ENCODE data around the gene ZNF853.

Gene ZNF853

GRCh38 chr7:6643915-6644625 is 28.7 kb downstream of the ZNF853 start:
- no peak for DNase-seq (ENCODE audit: low read depth)
- H3K4me3 ChIP-seq (ENCODE audit: low read depth, low read length): no peak overlapping the region
- no peak for TF ChIP-seq CTCF (IDR thresholded peaks at IDR 0.05; ENCODE audit: control insufficient read depth, extremely low read depth, insufficient read depth)

GRCh38 chr7:6644728-6645127 is 29.3 kb downstream of the ZNF853 start:
- no peak for DNase-seq (ENCODE audit: low read depth)
- H3K4me3 ChIP-seq (ENCODE audit: low read depth, low read length): no peak overlapping the region
- TF ChIP-seq CTCF (IDR thresholded peaks at IDR 0.05; ENCODE audit: control insufficient read depth, extremely low read depth, insufficient read depth): no peak

- DNase-seq (ENCODE audit: low read depth): no peak
- H3K4me3 ChIP-seq (ENCODE audit: low read depth, low read length): no peak overlapping the region
- TF ChIP-seq CTCF (IDR thresholded peaks at IDR 0.05; ENCODE audit: control insufficient read depth, extremely low read depth, insufficient read depth): no peak
Measured at GRCh38 chr7:6646465-6646864, 31.1 kb downstream of the ZNF853 start.

GRCh38 chr7:6647080-6647479 is 31.7 kb downstream of the ZNF853 start:
- no peak overlapping the region for H3K4me3 ChIP-seq (ENCODE audit: low read depth, low read length)
- no peak for TF ChIP-seq CTCF (IDR thresholded peaks at IDR 0.05; ENCODE audit: control insufficient read depth, extremely low read depth, insufficient read depth)
- no peak for DNase-seq (ENCODE audit: low read depth)

- no peak overlapping the region for H3K4me3 ChIP-seq (ENCODE audit: low read depth, low read length)
- TF ChIP-seq CTCF (IDR thresholded peaks at IDR 0.05; ENCODE audit: control insufficient read depth, extremely low read depth, insufficient read depth): no peak
- DNase-seq (ENCODE audit: low read depth): no peak
Measured at GRCh38 chr7:6647541-6647940, 32.1 kb downstream of the ZNF853 start.

GRCh38 chr7:6648066-6648814 is 32.8 kb downstream of the ZNF853 start:
- no peak for DNase-seq (ENCODE audit: low read depth)
- no peak overlapping the region for H3K4me3 ChIP-seq (ENCODE audit: low read depth, low read length)
- TF ChIP-seq CTCF (IDR thresholded peaks at IDR 0.05; ENCODE audit: control insufficient read depth, extremely low read depth, insufficient read depth): no peak

- no peak overlapping the region for H3K4me3 ChIP-seq (ENCODE audit: low read depth, low read length)
- no peak for DNase-seq (ENCODE audit: low read depth)
- TF ChIP-seq CTCF (IDR thresholded peaks at IDR 0.05; ENCODE audit: control insufficient read depth, extremely low read depth, insufficient read depth): no peak
Measured at GRCh38 chr7:6648815-6649104, 33.4 kb downstream of the ZNF853 start.
